Colon (tissue), 2 donors: Measurements from ENCODE around the gene RAB17.

Experiments used
- FAIRE-seq: peaks from 2 replicates; lab custom pipeline; 2012; peaks lifted over from hg19 to GRCh38; lab: Jason Lieb, UNC
- donor health status: control.
- donor health status: control.

Gene RAB17

GRCh38 chr2:237536617-237537016 is 53.9 kb downstream of the RAB17 start:
- FAIRE-seq = no peak

GRCh38 chr2:237536083-237536415 is 54.5 kb downstream of the RAB17 start:
- no peak for FAIRE-seq

DNA sequence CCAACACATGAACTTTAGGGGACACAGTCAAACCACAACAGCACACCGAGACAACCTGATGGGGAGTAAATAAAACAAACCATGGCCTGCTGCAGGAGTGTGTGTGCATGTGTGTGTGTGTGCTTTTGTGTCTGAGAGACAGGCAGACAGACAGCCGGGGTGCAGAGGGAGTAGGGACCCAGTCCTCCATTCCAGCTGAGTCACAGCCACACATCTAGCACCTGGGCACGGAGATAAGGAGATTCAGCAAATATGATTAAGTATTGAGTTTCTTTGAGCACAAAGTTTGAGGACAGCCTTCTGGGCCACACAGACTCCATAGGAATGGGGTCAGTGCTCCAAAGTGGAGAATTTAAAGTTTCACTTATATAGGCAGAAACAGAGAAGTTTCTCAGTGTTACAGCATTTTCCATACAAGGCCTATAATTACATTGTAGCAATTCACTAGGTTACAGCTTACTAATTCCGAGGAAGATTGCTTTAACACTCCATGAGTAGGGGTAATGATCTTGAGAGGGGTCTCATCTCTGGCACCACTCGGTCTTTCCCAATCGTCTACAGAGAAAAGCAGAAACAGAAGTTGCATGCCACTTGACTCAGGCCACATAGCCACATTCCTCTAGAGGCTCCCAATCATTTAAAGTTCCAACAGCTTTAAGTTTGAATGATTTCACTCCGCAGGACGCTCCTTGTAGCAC is 55.0 kb downstream of the RAB17 start:
- no peak for FAIRE-seq

- FAIRE-seq = no peak
Measured at GRCh38 chr2:237534380-237534779, 56.2 kb downstream of the RAB17 start.

GRCh38 chr2:237533668-237534161 is 56.8 kb downstream of the RAB17 start:
- FAIRE-seq = no peak

DNA sequence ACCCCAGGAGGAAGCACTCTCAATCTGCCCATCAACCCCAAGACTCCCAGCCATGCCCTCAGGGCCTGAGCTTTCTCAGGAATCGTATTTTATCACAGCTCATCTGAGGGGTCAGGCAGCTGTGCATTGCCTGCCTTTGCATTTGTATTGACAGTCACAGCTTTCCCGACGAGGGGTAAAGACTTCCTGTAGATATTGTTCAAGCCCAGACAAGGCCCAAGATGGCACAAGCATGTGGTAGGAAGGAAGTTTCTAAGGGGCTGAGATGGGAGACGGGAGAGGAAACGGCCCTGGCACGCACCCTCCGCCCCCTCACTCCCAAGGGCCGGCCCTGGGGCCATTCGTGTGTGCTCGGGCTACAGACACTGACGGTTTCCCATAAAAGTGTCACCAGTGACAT is 58.4 kb downstream of the RAB17 start:
- FAIRE-seq = no peak

GRCh38 chr2:237530472-237531433 is 59.8 kb downstream of the RAB17 start:
- no peak for FAIRE-seq

DNA sequence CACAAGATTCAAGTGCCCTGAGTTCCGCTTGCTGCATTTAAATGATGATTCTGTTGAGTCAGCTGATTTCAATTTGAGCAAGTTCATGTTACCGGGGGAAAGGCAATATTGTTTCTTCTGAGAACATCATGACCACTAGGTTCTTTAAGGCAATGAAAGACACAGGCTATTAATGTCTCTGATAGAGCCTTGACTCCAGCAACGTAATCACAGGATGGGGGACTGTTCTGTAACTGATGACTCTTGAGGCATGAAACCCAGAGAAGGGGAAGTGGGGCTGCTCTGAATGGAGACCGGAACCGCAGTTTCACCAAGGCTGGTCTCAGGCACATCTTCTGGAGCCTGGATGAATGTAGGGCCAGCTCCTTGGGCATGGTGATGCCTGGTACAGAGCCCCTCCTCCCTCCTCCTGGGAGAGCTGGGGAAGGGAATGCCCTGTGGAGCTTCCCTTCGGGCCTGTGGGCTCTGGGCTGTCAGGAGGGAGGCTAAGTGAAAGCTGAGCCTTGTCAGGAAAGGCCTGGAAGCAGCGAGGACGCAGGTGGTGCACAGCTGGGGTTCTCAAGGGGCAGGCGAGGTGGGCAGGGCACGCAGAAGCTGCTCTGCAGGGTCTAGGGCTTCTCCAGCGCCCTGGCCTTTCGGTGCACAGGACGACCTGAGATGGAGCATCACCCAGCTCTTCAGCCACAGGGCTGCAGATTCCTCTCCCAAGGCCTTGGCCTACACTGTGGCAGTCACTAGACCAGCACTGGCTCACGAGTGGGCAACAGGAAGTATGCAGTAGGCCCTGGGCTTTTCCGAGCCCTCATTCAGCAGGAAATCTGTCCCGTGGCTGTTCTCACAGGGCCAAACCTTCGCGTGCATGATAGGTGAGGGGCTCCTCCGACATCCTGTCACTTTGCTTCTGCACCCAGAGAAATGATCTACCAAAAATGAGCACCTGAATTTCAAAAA is 60.8 kb downstream of the RAB17 start:
- FAIRE-seq = no peak

GRCh38 chr2:237527766-237528165 is 62.8 kb downstream of the RAB17 start:
- no peak for FAIRE-seq

DNA sequence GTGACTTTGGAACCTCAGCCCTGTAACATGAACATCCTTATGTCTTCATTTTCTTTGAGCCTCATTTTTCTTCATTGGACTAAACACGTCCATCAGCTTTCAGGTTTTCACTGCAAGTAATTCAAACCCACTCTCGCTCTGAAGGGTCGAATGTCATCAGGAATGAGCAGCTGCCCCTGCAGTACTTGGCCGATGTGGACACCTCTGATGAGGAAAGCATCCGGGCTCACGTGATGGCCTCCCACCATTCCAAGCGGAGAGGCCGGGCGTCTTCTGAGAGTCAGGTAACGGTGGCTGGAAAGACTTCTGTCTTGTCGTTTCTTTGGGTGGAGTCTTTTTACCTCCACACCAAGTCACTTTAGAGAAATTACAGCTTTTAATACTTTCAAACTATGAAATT is 63.3 kb downstream of the RAB17 start:
- FAIRE-seq = no peak

- no peak for FAIRE-seq
Measured at GRCh38 chr2:237525559-237526157, 64.9 kb downstream of the RAB17 start.

- no peak for FAIRE-seq
Measured at GRCh38 chr2:237524631-237525030, 65.9 kb downstream of the RAB17 start.
